Ureter (tissue), 1 donor: Measurements from ENCODE around the gene FAM219A. TPM values are rescaled to one million over a fixed set of nuclear protein-coding genes. Genes with fewer than 3 reads are reported as not detected.
A peak's percentile ranks its signal among the peaks of the same experiment; 100 is the strongest.
"Not testable (repeated sequence)": the region's sequence is repeated elsewhere in the genome, so short reads cannot be mapped to it uniquely, and the experiment has no call there.

Source experiments
- DNase-seq: peaks from one replicate; pipeline ENCODE4 v3.0.0-alpha.2; 2020; ENCODE audit warnings: low spot score
- total RNA-seq: library from RNA; stranded (reverse); gene quantifications from one replicate; pipeline ENCODE4 v1.2.4, GENCODE V29; 2023
- donor health status: DM: yes; HTN: yes; CAD: no.

The FAM219A gene
- total RNA-seq, 1 donor from 2014 or later: 22.3 TPM

DNA sequence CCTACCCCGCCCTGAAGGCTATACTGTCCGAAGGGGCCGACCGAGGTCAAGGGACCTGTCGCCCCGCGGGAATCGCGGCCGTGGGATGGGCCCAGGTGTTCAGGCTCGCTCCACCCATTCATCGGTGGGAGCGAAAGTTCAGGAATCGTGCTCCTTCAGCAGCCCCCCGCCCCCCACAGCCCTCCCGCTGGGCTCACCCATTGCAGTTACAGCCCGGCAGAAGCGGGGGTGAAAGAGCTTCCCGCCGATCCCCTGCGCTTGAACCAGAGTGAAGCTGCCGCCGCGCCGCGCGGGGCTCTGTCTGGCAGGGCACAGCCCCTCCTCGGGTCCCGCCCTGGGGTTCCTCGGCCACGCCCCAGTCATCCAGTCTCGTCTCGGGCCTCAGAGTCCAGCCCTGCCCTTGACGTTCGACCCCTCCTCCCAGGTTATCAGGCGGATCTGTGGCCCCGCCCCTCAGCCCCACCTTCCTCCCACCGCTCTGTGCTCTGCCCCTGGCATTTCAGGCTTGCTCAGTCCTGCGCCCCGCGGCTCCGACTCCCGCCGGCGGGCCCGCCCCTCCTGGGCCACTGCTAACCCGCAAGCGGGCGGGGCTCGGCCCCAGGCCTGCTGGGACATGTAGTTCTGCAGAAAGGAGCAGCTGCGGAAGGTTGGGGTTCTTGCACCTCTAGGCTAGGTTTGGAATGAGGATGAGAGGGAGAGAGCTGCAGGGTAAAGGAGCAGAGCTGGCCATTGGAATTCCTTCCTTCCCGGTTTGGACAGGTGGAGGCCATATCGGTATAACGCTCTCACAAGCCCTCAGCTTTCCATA, 81.6 kb downstream of the FAM219A start, which contains the start of gene MYORG:
MYORG (minus strand) TSS at position 303 of the 808 bp plus-strand sequence. CDS start 3,955 bp downstream, outside the sequence.
- peak; percentile 95 for DNase-seq

- peak; percentile 66 for DNase-seq
These were observed 82.3 kb downstream of the FAM219A start for GRCh38 chr9:34375901-34376595.

- no peak for DNase-seq
These were observed 83.3 kb downstream of the FAM219A start for GRCh38 chr9:34374905-34375552.

- no peak for DNase-seq
These were observed 84.0 kb downstream of the FAM219A start for GRCh38 chr9:34374339-34374738.

DNA sequence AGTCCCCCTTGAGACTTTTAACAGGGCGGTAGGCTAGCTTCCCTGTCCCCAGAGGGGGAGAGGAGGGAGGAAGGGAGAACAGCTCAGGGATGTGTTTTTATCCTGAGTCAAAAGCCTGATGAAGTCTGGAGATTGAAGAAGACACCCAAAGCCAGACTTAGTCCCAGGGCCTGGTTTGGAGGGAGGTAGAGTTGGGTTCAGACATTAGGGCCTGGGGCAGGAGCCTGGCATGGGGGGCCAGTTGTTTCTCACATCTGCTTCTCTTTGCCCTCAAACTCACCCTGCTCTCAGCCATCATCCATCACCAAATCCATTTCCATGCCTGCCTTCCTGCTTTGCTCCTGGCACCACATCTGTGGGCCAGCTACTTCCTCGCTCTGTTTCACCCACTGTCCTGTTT, 84.6 kb downstream of the FAM219A start:
- no peak for DNase-seq

DNA sequence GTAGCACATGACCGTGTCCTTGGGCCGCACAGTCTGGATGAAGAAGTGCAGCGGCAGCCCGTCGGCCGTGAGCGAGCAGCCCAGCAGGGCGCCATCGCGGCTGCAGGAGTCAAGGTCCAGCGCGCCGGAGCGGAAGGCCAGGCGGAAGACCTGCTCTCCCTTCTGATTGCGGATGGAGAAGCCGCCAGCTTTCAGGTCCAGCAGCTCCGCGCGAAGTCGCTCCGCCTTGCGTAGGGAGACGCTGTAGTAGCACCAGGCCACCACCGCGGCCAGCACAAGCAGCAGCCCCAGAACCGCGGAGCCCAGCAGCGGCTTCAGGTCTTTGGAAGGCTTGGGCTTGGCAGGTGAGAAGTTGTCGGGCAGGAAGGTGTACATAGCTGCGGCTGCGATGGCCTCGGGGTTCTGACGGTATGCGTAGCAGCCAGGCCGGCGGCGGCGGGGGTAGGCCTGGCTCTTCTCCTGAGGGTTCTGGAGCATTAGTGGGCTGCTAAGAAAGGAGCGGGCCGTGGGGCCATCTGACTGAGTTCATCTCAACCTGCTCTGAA, 85.8 kb downstream of the FAM219A start:
- DNase-seq: peak; percentile 59

GRCh38 chr9:34371886-34372466, 86.4 kb downstream of the FAM219A start:
- DNase-seq: no peak

DNA sequence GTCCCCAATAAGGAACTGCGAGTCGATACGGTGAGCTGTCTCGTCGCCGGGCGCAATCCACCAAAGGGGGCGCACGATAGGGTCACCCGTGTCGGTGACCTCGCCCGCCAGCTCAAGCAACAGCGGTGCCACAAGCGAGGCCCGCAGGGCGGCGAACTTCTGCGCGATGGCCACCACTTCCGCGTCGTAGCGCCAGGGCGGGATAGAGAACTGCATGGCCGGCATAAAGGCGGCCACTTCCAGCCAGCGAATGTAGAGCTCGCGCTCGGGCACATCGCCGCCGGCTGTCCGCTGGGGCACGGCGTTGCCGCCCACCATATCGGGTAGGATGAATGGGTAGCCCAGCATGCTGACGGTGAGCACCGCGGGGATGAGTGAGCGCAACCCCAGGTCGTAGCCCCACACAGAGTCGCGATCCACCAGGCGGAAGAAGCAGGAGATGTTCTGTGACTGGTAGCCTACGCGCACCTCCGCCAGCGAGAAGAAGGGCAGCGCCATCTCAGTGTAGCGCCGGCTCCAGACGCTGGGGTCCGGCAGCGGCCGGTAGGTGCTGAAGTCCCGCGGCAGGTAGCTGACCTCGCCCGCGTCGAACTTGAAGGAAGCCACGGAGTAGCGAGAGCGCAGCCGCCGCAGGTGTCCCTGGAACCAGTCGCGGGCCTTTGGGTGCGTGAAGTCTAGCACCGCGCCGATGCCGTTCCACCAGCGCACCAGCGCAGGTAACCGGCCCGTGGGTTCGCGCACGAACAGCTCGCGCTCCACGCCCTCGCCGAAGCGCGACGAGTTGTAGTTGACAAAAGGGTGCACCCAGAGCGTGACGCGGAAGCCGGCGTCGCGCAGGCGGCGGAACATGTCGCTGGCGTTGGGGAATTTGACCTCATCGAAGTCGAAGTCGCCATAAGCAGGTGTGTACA, 87.1 kb downstream of the FAM219A start:
- DNase-seq: no peak

DNA sequence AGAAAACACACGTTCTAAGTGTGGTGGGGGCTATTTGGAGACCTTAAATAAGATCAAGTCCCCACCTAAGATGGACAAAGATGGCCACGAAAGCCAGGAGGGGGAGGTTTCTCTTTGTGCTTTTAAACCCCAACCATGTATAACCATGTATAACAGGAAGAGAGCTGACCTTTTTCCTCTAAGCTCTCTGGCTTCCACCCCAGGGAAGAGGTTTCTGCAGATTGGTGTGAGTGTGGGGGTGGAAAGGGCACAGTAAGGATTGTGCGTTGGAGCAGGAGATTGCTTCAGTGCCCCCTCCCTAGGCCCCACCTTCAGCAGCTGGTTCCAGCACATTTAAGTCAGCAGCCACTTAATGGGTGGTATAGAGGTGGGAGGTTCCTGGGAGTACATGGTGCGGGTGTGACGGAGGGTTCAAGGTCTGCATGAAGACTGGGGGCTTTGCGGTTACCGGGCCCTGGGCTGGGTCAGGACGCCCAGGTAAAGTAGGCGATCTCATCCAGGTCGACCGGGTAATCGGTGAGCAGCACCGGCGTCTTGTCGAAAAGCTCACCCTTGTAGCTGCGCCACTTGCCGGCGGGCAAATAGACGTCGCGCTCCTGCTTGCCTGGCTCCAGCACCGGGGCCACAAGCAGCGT, 87.9 kb downstream of the FAM219A start:
- no peak for DNase-seq

GRCh38 chr9:34369636-34370035, 88.7 kb downstream of the FAM219A start:
- no peak for DNase-seq

- not testable (repeated sequence) for DNase-seq
These were observed 89.6 kb downstream of the FAM219A start for GRCh38 chr9:34368796-34369195.

DNA sequence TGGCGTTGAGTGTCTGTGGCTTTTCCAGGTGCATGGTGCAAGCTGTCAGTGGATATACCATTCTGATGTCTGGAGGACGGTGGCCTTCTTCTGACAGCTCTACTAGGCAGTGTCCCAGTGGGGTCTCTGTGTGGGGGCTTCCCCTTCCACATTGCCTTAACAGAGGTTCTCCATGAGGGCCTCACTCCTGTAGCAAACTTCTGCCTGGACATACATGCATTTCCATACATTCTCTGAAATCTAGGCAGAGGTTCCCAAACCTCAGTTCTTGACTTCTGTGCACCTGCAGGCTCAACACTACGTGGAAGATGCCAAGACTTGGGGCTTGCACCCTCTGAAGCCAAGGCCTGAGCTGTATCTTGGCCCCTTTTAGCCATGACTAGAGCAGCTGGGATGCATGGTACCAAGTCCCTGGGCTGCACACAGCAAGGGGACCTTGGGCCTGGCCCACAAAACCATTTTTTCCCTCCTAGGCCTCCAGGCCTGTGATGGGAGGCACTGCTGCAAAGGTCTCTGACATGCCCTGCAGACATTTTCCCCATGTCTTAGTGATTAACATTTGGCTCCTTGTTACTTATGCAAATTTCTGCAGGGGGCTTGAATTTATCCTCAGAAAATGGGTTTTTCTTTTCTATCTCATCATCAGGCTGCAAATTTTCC, 90.5 kb downstream of the FAM219A start:
- not testable (repeated sequence) for DNase-seq

GRCh38 chr9:34366365-34366764, 92.0 kb downstream of the FAM219A start:
- DNase-seq: no peak

- DNase-seq: no peak
These were observed 93.1 kb downstream of the FAM219A start for GRCh38 chr9:34365282-34365681.

DNA sequence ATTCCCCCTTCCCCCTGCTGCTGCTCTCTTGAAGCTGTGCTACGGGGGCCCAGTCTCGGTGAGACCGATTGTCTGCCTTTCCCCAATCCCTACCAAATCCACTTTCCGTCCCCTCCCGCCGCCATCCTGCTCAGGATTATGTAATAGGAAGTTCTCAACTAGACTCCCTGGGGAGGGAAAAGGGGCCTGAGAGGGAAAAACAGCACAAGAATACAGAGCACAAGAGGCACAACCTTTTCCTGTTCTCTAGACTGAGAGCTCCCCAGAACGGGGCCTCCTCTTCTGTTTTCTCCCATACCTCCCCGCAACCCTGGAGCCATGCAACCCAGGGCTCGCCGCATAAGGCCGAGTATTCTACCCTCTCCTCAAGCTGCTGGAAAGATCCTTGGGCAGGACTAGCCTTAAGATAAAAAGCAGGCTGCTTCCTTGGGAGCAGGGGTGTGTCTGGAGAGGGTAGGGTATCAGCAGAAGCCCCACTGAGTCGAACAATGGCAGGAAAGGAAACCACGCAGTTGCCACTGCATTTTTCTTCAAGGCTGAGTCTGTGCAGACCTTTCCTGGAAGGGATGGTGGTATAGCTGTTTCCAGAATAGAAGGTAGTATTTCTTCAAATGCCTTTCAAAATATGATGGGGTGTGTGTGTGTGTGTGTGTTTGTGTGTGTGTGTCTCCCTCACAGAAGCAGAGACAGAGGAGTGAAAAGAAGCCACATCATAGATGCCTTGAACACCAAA, 94.6 kb downstream of the FAM219A start:
- no peak for DNase-seq

DNA sequence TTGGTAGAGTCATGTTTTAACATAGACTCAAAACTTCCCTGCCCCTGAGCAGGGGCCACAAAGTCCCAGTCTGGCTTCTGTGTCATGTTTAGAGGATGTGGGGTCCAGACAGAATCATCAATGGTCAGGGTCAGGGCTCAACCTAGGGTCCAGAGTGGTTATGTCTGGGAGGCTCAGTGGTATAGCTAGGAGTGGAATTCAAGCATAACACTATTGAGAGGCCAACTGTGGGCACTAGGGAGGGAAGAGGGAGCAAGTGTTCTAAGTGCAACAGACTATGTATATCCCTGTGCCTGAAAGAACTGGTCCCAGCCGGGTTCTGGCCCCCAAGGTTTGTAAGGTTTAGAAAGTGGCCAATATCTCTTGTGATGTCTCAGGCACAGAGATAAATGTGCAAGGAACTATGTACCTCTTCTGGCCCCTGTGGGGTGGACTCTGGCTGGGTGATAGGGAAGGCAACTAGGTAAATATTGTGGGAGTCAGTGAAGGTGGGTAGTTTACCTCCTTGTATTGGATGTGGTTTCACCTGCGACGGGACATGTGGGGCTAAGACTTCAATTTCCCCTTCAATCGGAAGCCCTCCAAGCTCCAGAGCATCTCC, 95.7 kb downstream of the FAM219A start:
- DNase-seq: no peak

- DNase-seq: not testable (repeated sequence)
These were observed 105.4 kb downstream of the FAM219A start for GRCh38 chr9:34352957-34353356.

DNA sequence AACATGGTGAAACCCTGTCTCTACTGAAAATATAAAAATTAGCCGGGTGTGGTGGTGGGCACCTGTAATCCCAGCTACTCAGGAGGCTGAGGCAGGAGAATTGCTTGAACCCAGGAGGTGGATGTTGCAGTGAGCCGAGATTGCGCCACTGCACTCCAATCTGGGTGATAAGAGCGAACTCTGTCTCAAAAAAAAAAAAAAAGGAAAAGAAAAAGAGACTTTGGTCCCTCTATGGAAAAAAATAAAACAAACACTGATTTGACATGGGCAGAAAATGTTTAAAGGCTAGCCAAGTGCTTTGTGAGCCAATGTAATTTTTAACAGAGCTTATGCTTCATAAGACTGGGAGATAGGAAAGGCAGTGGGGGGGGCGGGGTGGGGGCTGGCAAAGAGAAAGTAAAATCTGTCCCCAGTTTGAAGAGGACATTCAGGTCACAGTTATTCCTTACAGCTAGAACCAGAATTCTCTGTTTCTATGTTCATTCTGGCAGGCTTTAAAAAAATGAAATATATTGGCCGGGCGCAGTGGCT, 106.2 kb downstream of the FAM219A start:
- not testable (repeated sequence) for DNase-seq
